ENCODE data around the gene NPEPL1.

NPEPL1 gene

GRCh38 chr20:58658760-58659159 is 33.8 kb upstream of the NPEPL1 start:
- DNase-seq, result no peak

- peak; percentile 23 for DNase-seq
Measured at GRCh38 chr20:58659841-58660240, 32.8 kb upstream of the NPEPL1 start.

GRCh38 chr20:58660855-58661597 is 31.6 kb upstream of the NPEPL1 start:
- no peak for DNase-seq

- DNase-seq, result no peak
Measured at GRCh38 chr20:58661598-58662473, 30.8 kb upstream of the NPEPL1 start.

- no peak for DNase-seq
Measured at GRCh38 chr20:58664331-58664730, 28.3 kb upstream of the NPEPL1 start.

DNA sequence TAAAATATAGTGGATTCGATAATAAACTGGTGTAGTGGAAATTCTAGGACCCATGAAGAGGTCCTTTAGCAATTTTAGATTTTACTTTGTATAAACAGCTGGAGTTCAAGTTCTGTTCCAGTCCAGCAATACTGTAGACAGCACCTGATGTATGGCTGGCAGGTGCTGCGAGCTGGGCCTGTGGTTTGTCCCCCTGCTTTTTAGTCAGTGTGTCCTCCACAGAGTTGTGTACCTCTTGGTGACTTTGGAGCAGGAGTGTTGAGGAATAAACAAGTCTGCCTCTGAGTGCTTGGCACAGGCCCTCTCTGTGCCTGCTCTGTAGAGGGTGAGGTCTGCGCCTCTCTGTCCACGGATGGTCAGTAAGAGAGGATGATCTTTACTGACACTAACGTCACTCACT is 27.7 kb upstream of the NPEPL1 start:
- no peak for DNase-seq

DNA sequence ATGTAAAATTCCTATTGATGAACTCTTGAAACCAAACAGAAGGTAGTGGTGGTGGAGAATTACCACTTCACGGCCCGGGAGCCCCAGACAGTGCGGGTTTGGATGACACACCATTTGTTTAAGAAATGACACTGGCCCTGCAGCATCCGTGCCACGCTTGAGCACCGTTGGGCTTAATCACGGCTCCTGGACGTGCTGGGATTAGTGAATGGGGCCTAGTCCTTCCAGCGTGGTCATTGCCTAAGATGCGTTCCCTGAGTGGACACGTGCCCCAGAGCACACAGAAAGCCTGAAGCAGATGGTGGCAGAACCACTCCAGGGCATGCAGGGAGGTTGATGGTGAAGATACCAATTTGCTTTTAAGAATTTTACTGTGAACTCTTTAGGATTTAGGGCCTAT is 27.0 kb upstream of the NPEPL1 start:
- DNase-seq, result no peak

GRCh38 chr20:58666702-58667101 is 25.9 kb upstream of the NPEPL1 start:
- DNase-seq, result no peak

DNA sequence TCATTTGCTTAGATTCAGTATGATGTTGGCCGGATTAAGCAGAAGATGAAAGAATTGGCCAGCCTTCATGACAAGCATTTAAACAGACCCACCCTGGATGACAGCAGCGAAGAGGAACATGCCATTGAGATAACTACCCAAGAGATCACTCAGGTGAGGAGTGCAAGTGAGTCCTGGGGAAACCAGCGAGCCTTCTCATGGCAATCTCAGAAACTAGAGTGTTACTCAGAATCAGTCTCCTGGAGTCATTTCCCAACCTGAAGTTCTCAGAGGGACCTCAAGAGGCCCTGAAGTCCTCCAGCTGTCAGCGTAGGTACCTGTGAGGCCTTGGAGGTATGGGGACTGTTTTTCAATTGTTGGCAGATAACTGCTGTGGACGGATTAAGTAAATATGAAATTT is 24.6 kb upstream of the NPEPL1 start:
- no peak for DNase-seq

DNA sequence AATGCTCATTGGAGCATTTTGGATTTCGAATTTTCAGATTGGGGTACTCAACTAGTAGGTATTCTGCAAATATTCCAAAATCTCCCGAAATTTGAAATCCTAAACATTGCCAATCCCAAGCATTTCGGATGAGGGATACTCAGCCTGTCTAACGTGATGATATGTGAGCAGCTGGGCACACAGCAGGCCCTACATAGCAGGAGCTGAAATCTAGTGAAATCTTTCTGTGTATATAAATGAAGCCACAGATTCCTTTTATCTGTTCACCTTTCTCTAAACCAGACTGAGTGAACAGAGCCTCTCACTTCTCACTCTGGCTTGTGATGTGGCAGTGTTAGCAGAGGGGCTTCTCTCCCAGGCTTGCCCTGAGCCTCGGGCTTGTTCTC is 23.7 kb upstream of the NPEPL1 start:
- DNase-seq, result no peak

DNA sequence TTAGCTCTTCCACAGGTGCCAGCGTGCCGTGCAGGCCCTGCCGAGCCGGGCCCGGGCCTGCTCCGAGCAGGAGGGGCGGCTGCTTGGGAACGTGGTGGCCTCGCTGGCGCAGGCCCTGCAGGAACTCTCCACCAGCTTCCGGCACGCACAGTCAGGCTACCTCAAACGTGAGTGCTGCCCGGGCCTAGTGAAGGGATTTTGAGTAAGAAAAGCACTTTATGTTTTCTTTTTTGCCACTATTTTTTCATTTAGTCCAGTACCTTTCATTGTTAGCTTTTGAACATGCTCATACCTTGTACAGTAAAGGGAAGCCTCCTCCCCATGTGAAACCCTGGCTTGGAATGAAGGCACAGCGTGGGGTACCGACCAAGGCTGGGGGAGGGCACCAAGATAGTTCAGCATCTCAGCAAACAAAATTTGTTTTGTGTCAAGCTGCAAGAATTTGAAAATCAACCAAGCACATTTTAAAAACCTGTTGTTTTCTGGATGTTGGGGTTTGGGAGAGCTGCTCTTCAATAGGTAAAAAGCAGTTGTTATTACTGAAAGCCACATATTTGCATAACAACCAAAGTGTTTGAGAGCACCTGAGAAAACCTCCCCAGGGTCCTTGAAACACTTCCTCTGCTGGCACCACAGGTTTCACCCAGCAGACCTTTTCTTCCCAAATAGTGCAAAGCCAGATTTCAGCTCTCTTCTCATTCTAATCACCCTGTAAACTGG is 23.2 kb upstream of the NPEPL1 start:
- no peak for DNase-seq

DNA sequence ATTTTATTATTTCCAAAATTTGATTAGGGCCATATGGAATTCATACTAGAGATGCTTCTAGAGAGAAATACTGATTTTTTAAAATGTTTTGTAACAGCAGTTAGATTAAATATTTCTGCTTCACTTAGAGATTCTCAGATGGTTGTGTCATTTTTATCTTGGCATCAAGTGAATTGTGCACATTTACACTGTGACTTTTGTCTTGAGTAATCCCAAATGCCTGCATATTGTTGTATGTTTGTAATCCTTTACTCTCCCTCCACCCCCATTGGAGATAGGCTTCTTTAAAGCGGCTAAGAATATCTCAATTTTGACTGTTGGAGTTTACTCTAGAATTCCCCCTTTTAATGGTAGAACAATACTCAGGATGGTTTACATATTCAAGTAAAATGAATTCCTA is 22.5 kb upstream of the NPEPL1 start:
- no peak for DNase-seq

GRCh38 chr20:58670659-58671058 is 21.9 kb upstream of the NPEPL1 start:
- DNase-seq, result no peak

GRCh38 chr20:58673119-58673518 is 19.5 kb upstream of the NPEPL1 start:
- no peak for DNase-seq

- no peak for DNase-seq
Measured at GRCh38 chr20:58675146-58675584, 17.4 kb upstream of the NPEPL1 start.

- DNase-seq, result no peak
Measured at GRCh38 chr20:58675641-58676040, 17.0 kb upstream of the NPEPL1 start.

DNA sequence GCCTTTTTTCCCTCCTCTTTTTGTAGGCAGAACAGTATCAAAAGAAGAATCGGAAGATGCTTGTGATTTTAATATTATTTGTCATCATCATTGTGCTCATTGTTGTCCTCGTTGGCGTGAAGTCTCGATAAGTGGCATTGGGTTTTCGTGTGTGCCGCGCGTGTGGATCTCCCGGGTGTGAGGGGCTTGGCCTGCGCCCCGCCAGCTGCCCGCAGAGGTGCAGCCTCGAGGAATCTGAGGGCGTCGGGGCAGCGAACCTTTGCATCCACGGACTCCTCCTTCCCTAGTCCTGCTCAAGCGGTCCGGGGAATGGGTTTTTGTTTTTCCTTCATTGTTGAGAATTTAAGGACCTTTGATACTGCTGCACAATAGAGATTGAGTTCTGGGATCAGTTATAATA is 16.4 kb upstream of the NPEPL1 start:
- DNase-seq, result no peak

- peak; percentile 40 for DNase-seq
Measured at GRCh38 chr20:58677079-58677604, 15.5 kb upstream of the NPEPL1 start.

GRCh38 chr20:58677808-58678207 is 14.8 kb upstream of the NPEPL1 start:
- no peak for DNase-seq

DNA sequence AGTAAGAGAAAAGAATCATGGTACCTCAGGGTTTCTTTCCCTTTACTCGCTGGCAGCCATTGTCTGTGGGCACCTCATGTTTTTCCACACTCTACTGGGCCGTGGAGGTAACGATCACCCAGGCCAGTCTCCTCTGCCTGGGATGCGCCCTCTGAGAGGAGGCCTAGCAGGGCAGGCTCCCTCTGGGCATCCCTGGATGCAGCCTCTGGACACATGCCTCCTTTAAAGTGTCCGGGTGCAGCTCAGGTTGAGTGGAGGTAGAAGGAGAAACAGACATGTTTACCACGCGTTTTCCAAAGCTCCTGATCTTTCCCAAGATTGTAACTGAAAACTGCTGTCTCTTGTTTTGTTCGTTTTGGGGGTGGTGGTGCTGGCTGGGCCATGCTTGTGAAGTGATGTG is 13.8 kb upstream of the NPEPL1 start:
- DNase-seq, result no peak

DNA sequence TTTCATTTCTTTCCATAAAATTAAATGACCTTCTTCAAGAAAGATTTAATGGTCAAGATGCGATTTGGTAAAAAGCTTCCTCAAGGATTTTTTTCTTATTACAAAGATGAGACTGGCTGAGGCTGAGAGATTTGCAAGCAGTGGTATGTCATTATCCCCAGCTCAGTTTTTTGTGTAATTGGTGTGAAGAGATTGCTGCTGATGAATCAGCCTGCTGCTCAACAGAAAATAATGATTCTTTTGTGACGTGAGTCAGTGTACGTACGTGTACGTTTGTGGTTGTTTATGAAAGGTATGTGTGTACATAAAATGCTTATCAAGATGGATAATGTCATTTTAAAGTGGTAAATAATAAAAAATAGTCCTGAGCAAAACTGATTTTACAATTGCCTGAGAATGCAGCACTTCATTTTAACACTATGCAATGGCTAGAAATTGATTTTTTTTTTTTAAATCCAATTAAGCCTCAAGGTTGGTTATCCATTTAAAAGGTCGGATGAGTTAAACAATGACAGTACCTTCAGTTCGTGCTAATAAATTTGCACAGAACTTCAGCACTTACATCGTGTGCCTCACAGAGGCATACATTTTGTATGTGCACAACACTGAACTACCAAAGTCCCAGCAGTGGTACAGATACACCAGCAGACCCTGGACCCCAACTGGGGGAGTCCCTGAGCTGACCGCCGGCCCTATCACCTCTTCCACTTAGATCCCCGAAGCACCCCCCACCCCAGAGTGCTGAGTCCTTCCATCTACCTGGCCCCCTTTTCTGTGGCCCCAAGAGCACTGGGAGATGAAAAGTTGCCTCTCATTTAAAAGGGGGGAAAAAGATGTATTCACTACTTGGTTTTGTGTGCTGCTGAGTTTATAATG is 9.7 kb upstream of the NPEPL1 start:
- no peak for DNase-seq

GRCh38 chr20:58684291-58684690 is 8.3 kb upstream of the NPEPL1 start:
- DNase-seq, result no peak
